Activated T-cell treated with anti-CD3 and anti-CD28 coated beads for 4 hours (primary cell): ENCODE results near the gene PCDHB7.
"Not testable (repeated sequence)": the region's sequence is repeated elsewhere in the genome, so short reads cannot be mapped to it uniquely, and the experiment has no call there.

Experiments used
- DNase-seq: peaks from one replicate; pipeline ENCODE4 v3.0.0-alpha.2; 2020

PCDHB7 gene

GRCh38 chr5:141172381-141173204, at the start of gene PCDHB7:
Gene PCDHB7, plus strand, starts transcription at chr5:141172644. Its CDS starts 192 bp downstream, at chr5:141172836.
- DNase-seq: no peak

GRCh38 chr5:141123396-141124135, 48.9 kb upstream of the PCDHB7 start:
- DNase-seq: not testable (repeated sequence)

GRCh38 chr5:141127305-141127704, 45.1 kb upstream of the PCDHB7 start:
- no peak for DNase-seq

GRCh38 chr5:141135030-141135717, 37.3 kb upstream of the PCDHB7 start, which contains the start of gene PCDHB5:
Gene PCDHB5, plus strand, starts transcription at chr5:141135206. Its CDS starts 229 bp downstream, at chr5:141135435.
- no peak for DNase-seq

- DNase-seq: no peak
These were observed 36.7 kb upstream of the PCDHB7 start for GRCh38 chr5:141135718-141136266.

GRCh38 chr5:141137346-141137745, 35.1 kb upstream of the PCDHB7 start:
- not testable (repeated sequence) for DNase-seq

GRCh38 chr5:141149812-141150211, 22.6 kb upstream of the PCDHB7 start, which contains the start of gene PCDHB6:
Gene PCDHB6, plus strand, starts transcription at chr5:141150057. Its CDS starts 201 bp downstream, at chr5:141150258.
- no peak for DNase-seq

GRCh38 chr5:141150224-141150992, 22.0 kb upstream of the PCDHB7 start:
- DNase-seq: no peak

GRCh38 chr5:141150993-141151325, 21.5 kb upstream of the PCDHB7 start:
- no peak for DNase-seq

GRCh38 chr5:141151632-141152031, 20.8 kb upstream of the PCDHB7 start:
- DNase-seq: not testable (repeated sequence)

GRCh38 chr5:141152096-141152495, 20.3 kb upstream of the PCDHB7 start:
- DNase-seq: not testable (repeated sequence)

- no peak for DNase-seq
These were observed 16.7 kb upstream of the PCDHB7 start for GRCh38 chr5:141155540-141156374.

- not testable (repeated sequence) for DNase-seq
These were observed 15.1 kb upstream of the PCDHB7 start for GRCh38 chr5:141157356-141157755.

- not testable (repeated sequence) for DNase-seq
These were observed 14.5 kb upstream of the PCDHB7 start for GRCh38 chr5:141157901-141158300.

- not testable (repeated sequence) for DNase-seq
These were observed 2.1 kb downstream of the PCDHB7 start for GRCh38 chr5:141174291-141175104.

- no peak for DNase-seq
These were observed 3.5 kb downstream of the PCDHB7 start for GRCh38 chr5:141175933-141176332.

- DNase-seq: not testable (repeated sequence)
These were observed 5.2 kb downstream of the PCDHB7 start, which contains the start of gene PCDHB8 for GRCh38 chr5:141177577-141178191. Gene PCDHB8, plus strand, starts transcription at chr5:141177790. Its CDS starts 245 bp downstream, at chr5:141178035.

- DNase-seq: not testable (repeated sequence)
These were observed 6.9 kb downstream of the PCDHB7 start for GRCh38 chr5:141179371-141179770.

- DNase-seq: not testable (repeated sequence)
These were observed 7.4 kb downstream of the PCDHB7 start for GRCh38 chr5:141179876-141180275.

GRCh38 chr5:141180313-141180712, 7.9 kb downstream of the PCDHB7 start:
- no peak for DNase-seq
